Glomerular visceral epithelial cell (primary cell): ENCODE measurements around the gene HMG20B.
"Not testable (repeated sequence)": the region's sequence is repeated elsewhere in the genome, so short reads cannot be mapped to it uniquely, and the experiment has no call there.

Experiments
- DNase-seq: peaks from one replicate; pipeline ENCODE4 v3.0.0-alpha.2; 2016; ENCODE audit errors: extremely low spot score

HMG20B gene

DNA sequence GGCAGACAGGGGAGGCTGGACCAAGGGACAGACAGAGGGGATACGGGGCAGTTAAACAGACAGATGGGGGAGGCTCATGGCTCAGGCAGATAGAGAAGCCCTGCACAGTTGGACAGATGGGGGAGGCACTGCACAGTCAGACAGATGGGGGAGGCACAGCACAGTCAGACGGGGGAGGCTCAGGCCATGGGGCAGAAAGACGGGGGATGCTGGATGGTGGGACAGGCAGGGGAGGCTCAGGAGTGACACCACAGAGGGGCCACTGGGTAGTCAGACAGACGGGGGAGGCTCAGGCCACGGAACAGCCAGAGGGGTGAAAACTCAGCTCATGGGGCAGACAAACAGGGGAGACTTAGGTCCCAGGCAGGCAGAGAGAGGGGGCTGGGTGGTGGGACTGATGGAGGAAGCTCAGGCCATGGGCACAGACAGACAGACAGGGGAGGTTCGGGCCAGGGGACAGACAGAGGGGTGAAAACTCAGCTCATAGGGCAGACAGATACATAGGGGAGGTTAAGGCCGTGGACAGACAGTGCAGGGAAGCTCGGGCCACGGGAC is 16.2 kb upstream of the HMG20B start:
- no peak for DNase-seq

DNA sequence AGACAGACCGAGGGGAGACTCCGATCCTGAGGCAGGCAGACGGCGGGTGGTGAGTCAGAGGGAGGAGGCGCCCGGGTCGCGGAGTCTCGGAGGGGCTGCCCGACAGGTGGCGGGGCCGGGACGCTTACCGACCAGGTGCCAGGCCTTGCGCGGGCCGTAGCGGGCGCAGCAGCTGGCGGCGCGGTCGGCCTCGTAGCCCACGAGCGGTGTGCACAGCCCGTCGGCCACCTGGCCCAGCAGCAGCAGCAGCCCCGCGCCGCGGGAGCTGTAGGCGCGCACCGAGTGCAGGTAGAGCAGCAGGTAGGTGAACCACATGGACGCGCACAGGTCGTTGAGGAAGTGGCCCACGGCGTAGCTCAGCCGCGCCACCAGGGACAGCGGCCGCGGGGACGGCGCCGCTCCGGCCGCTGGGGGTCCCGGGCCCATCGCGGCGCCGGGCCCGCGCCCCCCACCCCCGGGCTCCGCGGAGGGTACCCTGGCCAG is 15.7 kb upstream of the HMG20B start:
- peak; percentile 58 for DNase-seq

DNA sequence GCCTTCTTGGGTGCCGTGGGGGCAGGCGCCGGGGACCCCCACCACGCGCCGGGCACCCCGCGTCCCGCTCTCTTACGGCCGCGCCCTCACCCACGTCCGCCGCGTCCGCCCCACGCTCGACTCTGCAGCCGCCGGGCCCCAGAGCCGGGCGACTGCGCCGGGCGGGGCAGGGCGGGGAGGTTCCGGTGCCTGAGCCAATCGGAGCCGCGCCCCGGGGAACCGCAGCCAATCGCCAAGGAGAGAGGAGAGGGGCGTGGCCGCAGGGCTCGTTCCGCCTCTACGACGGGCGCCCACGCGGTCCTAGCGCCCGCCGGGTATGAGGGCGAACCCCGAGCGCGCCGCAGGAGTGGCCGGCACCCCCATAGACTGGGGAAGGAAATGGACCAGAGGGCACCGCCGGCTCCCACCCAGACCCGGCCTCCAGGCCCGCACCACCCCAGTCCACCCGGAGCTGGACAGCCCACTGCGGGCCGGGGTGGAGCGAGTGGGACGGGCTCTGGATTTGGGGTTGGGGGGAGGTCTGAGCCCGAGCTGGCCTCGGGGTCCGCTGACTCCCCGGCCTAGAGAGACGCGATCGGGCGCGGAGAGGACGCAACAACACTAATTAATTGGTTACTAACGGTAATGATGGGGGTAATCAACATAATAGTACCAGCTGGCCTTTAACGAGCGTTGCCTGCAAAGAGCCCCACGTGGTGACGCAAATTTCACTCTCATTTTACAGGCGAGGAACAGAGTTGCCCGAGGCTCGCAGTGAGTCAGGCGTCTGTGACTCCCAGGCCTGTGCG is 15.1 kb upstream of the HMG20B start, which contains the start of gene MFSD12:
Gene MFSD12, minus strand, starts transcription at position 126 of the 788 bp plus-strand sequence. CDS start 183 bp downstream, outside the sequence.
- peak; percentile 94 for DNase-seq

DNA sequence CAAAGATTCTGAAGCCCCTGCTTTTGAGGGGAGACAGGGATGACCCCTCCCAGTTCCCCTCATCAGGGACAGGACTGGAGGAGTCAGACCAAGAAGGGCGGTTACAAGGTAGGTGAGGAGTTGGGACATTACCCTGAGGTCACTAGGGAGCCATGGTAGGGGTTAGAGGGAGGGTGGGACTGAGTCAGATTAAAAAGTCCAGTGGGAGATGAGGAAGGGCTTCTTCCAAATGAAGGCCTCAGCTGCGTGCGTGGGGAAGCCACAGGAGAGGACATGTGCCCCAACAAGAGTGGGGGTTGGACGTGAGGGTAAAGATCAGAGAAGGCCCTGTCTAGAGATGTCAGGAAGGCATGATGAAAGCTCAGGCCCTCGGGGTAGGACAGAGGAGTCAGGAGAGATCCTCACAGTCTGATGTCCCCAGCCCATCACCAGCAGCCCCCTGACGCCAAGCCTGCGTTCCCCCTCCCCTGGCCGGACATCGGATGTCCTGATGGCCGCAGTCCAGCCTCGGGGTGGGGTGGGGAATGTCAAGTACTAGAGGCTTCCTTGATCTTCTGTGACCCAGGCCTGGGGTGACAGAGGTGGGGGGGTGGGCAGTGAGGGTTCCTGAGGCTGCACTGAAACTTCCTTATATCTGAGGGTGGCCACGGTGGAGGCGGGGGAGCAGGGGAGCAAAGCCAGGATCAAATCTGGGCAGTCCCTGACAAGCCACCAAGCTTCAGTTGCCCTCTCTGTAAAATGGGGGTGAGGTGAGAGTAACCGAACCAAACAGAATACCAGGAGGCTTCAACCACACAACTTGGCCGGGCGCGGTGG is 8.8 kb upstream of the HMG20B start:
- DNase-seq: no peak

DNA sequence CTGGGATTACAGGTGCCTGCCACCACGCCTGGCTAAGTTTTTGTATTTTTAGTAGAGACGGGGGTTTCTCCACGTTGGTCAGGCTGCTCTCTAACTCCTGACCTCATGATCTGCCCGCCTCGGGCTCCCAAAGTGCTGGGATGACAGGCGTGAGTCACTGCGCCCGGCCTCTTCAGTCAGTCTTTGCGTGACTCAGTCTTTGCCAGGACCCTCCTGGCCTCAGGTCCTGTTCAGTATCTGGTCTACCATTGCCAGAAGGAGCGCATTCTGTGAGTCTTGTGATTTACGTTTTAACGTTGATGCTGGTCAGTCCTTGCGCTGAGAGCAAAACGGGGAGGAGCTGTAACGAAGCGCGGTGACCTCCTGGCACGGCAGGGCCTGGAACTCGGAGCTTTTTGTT is 7.6 kb upstream of the HMG20B start:
- peak; percentile 57 for DNase-seq

DNA sequence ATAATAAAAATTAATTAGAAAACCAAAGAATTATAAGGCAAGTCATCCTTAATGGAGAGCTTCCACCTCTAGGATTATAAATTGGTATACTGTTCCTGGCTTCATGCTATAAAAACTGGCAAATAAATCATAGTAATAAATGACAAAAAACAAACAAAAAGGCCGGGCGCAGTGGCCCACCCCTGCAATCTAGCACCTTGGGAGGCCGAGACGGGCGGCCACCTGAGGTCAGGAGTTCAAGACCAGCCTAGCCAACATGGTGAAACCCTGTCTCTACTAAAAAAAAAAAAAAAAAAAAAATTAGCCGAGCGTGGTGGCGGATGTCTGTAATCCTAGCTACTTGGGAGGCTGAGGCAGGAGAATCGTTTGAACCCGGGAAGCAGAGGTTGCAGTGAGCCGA is 2.7 kb upstream of the HMG20B start:
- DNase-seq: not testable (repeated sequence)

DNA sequence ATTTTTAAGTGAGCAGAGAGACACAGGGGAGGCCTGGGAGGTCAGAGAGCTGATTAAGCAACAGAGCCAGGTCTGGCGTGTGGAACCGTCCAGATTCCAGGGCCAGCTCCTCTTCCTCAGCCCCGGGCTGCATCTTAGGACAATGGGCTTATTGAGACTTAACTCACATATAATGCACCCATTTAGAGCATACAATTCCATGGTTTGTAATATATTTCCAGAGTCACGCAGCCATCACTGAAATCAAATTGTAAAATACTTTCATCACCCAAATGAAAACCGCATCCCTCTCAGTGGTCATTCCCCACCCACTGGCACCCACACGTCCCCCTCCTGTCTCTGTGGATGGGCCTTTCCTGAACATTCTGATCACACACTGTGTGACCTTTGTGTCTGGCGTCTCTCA is 2.1 kb upstream of the HMG20B start:
- no peak for DNase-seq

DNA sequence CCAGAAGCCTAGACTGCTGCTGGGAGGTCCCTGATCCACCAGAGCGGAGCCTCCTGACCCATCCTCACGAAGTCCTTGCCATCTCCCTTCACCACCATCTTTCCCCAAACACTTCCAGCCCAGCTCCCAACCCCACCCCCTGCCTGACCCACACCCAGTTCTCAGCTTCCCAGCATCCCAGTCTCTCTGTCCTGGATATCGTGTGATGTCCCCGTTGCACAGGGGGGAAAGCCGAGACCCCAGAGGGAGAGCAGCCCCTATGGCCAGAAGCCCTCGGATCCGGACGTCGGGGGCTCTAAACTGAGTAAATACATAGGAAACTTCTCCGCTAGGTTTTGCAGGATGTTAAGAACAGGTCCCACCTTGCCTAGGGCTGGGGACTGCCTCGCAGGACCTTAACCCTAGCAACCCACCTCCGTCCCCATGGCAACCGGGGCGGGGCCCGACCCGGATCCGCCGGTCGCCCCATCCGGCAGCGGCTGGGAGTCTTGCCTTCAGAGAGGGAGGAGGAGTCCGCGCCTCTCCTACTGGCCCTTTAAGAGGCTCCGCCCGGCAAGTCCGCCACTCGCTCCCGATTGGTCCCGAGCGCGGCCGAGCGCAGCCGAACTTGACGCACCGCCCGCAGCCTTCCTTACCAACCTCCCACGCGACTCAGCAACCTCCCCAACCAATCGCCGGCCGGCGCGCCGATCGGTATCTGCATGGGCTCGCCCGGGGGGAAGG is 451 bp upstream of the HMG20B start:
- DNase-seq: peak; percentile 100

DNA sequence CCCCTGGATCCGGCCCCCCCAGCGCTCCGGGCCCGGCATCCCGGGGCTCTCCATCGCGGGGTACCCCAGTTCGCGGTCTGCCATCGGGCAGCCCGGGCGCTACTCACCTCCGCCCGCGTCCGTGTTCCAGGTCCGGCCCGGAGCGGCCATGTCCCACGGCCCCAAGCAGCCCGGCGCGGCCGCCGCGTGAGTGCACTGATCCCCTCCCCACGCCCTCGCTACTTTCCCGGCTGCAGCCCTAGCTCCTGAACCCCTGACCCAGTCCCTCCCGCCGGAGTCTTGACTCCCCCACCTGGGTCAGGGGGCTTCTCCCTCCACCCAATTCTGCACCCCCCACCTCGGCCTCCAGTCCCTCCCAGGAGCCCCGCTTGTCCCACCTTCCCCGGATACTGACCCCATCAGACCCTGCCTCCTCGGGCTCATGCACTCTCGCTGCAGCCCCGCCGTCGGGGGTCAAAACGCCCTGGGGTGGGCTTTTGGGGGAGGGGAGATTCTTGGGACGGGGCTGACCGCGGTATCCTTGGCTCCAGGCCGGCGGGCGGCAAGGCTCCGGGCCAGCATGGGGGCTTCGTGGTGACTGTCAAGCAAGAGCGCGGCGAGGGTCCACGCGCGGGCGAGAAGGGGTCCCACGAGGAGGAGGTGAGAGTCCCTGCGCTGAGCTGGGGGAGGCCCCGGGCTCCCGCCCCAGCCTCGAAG is 566 bp downstream of the HMG20B start:
- DNase-seq: no peak

DNA sequence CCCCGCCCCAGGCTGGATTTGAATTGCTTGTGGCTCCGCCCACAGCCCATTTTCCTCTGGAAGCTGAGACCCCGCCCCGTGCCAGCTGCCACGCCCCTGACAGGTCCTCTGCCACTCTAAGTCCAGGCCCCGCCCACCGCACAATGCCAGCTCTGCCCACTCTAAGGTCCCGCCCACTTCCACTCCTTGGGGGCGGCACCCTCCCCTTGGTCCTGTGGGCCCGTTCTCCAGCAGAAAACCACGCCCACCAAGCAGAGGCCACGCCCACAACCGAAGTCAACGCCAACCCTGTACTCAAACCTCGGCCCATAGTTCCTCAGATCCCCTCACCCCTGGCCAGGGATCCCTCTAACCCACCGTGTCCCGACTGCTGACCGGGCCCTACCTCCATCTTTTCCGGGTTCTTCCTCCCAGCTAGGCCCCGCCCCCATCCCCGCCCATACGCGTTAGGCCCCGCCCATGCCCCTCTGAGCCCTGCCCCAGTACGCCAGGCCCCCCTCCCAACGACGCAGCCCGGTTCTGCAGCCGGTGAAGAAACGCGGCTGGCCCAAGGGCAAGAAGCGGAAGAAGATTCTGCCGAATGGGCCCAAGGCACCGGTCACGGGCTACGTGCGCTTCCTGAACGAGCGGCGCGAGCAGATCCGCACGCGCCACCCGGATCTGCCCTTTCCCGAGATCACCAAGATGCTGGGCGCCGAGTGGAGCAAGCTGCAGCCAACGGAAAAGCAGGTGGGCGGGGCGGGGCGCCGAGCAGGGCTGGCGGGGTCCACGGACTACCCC is 1.3 kb downstream of the HMG20B start:
- DNase-seq: peak; percentile 97

DNA sequence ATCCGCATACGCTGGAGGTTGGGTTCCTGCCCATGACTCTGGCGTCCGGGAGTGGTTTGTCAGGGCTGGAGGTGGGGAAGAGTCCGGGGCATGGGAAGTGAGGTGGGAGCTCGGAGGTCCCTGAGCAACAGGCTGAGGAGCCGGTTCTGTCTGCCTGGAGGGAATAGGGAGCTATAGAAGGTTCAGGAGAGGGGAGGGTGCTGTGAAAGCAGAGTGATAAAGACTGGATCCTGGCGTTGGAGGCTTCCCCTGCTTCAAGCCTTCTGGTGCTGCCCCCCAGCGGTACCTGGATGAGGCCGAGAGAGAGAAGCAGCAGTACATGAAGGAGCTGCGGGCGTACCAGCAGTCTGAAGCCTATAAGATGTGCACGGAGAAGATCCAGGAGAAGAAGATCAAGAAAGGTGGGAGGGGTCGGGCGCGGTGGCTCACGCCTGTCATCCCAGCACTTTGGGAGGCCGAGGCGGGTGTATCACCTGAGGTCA is 2.6 kb downstream of the HMG20B start:
- DNase-seq: no peak

DNA sequence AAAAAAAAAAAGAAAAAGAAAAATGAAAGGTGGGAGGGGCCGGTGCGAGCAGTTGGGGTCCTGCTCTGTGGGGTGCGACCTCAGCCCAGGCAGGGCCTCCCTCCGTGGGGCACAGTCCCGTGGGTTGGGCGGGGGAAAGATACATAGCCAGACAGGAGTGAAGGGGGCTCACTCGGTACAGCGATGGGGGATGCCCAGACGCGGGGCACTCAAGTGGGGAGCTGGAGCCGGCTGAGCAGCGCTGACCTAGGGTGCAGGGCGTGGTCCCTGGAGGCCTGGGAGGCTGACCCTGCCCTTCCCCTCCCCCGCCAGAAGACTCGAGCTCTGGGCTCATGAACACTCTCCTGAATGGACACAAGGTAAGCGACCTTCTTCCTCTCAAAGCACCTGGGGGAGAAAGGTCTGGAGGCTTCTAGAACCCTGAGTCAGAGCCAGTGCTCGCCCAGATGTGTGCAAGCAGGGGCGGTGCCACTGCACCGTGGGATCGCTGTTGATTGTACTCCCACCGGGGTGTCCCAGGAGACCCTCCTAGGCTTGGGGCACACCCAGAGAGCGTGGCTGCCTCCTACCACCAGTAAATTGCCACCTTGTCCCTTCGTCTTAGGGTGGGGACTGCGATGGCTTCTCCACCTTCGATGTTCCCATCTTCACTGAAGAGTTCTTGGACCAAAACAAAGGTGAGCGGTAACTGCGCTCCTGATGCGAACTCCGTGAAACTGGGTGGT is 3.4 kb downstream of the HMG20B start:
- DNase-seq: no peak

DNA sequence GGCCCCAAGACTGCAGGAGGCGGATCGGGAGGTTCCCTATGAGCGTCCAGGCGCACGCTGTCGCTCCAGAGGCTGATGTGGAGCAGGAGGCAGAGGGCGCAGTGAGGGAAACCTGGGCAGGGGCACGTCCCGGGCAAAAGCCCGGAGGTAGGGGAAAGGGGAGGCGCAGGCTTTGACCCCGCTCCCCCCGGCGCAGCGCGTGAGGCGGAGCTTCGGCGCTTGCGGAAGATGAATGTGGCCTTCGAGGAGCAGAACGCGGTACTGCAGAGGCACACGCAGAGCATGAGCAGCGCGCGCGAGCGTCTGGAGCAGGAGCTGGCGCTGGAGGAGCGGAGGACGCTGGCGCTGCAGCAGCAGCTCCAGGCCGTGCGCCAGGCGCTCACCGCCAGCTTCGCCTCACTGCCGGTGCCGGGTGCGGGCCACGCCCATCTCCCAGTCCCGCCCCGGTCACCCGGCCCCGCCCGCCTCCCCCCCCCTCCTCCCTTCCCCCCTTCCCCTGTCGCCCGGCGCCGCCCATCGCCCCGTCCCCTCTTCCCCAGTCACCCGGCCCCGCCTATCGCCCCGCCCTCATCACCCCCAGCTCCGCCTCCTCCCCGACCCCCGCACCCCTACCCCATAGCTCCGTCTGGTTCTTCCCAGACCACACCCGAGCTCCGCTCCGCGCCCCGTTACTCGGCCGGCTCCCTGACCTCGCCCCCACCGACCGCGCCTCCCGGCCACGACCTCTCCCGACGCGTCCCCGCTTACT is 4.1 kb downstream of the HMG20B start:
- DNase-seq: no peak

DNA sequence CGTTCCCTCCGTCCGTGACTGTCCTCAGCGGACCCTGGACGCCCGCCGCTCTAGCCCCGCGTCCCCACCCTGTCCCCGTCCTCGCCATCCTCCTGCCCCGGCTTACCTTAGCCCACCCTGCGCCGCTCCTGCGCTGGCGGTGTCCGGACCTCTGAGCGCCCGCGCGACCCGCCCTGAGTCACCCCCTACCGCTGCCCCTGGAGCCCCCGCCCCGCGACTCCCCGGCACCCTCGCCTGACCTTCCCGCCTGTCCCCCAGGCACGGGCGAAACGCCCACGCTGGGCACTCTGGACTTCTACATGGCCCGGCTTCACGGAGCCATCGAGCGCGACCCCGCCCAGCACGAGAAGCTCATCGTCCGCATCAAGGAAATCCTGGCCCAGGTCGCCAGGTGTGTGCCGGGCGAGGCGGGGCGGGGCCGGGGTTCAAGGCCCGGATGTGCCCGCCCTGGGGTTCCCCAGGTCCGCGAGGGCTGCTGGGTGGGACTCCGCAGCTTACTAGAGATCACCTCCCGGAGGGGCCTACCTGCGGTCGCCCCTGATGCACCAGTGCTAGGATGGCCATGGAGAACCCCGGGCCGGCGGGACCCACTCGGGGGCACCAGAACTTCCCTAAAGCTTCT is 5.1 kb downstream of the HMG20B start:
- DNase-seq: no peak

DNA sequence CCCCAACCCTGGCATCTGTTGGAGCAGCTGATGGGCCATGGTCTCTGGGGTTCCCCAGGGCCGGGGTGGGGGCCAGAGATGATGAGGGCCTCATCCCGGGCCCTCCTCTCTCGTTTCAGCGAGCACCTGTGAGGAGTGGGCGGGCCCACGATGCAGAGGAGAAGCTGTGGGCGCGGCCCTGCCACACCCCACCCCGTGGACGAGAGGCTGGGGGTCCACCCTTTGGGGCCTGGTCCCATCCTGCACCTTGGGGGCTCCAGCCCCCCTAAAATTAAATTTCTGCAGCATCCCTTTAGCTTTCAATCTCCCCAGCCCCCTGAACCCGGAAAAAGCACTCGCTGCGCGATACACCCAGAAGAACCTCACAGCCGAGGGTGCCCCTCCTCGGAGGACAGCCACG is 5.6 kb downstream of the HMG20B start:
- DNase-seq: no peak

DNA sequence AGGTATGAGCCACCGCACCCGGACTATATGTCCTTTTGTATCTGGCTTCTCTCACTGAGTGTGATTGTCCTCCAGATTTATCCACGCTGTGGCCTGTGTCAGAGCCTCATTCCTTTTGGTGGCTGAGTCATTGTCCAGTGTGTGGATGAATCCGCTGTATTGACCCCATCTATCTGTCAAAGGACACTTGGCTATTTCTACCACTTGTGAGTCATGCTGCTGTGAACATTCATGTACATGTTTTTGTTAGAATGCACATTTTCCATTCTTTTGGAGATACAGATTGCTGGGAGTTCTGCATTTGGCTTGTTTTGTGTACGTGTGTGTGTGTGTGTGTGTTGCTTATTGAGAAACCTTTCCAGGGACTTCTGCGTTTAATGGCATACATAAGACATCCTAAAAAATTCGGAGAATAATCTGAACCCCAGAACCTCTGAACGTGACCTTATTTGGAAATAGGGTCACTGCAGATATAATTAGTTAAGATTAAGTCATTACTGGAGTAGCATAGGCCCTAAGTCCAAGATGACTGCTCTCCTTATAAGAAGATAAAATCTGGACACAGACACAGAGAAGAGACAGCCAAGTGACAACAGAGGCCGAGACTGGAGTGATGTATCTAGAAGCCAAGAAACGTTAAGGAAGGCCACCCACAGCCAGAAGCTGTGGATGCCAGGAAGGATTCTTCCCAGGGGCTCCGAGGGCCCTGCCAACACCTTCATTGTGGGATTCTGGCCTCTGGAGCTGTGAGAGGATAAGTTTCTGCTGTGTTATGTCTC is 7.6 kb downstream of the HMG20B start:
- DNase-seq: peak; percentile 64

DNA sequence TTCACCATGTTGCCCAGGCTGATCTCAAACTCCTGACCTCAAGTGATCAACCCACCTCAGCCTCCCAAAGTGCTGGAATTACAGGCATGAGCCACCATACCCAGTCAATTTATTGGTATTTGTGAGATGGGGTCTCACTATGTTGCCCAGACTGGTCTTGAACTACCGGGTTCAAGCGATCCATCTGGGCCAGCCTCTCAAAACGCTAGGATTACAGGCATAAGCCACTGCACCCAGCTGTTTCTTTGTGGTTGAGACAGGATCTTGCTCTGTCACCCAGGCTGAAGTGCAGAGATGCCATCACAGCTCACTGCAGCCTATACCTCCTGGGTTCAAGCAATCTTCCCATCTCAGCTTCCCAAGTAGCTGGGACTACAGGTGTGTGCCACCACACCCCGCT is 9.0 kb downstream of the HMG20B start:
- not testable (repeated sequence) for DNase-seq
